Measurements from ENCODE around the gene LRRN2. TPM values are rescaled to one million over a fixed set of nuclear protein-coding genes. Genes with fewer than 3 reads are reported as not detected.

LRRN2 gene
- total RNA-seq, 1 experiment from 2014 or later, result not detected

GRCh38 chr1:204673209-204673608 lies 12.3 kb downstream of the LRRN2 start:
- intact Hi-C loops (cut with micrococcal nuclease; ENCODE audit: unreplicated experiment), result no loop called here
- DNase-seq, result no peak
- no peaks in the 10 kb centered on the region for H3K9me3 ChIP-seq
- CTCF ChIA-PET, result interaction anchor here (0.6 to 0.8 kb wide), 3 partner anchors 12 to 316 kb away, joined by 3 read pairs; no protein-coding TSS in a partner anchor
- H3K27me3 Mint-ChIP-seq (ENCODE audit: insufficient read depth, unreplicated experiment), result peaks cover 3% of the 10 kb centered on the region
- H3K4me1 ChIP-seq, result no peaks in the 10 kb centered on the region
- no peaks in the 10 kb centered on the region for H3K27me3 ChIP-seq (replicated peaks; ENCODE audit: control insufficient read depth, insufficient read depth, low read length)
- H3K27ac Mint-ChIP-seq (ENCODE audit: unreplicated experiment), result no peak overlapping the region
- H3K36me3 ChIP-seq (ENCODE audit: control insufficient read depth, insufficient read depth, low read length), result no peaks in the 10 kb centered on the region
- H3K4me3 ChIP-seq (ENCODE audit: low read depth, low read length), result no peak overlapping the region
- no peak for TF ChIP-seq CTCF (IDR thresholded peaks at IDR 0.05; ENCODE audit: insufficient read depth in 1 of 2, low read depth in 1 of 2, low read length in 1 of 2, severe bottlenecking in 1 of 2, unreplicated experiment in 1 of 2)
- H3K4me3 Mint-ChIP-seq (ENCODE audit: unreplicated experiment), result no peak overlapping the region
- no TSS peak for BruUV-seq (replicated peaks)
- no peaks in the 10 kb centered on the region for H3K36me3 Mint-ChIP-seq (ENCODE audit: insufficient read depth, unreplicated experiment)
- H3K9me3 Mint-ChIP-seq (ENCODE audit: unreplicated experiment), result no peaks in the 10 kb centered on the region
- no peaks in the 10 kb centered on the region for H3K4me1 Mint-ChIP-seq (ENCODE audit: low read depth, unreplicated experiment)
- POLR2A ChIA-PET, result no interaction called here

GRCh38 chr1:204672482-204673121 lies 12.9 kb downstream of the LRRN2 start:
- Mint-ChIP-seq H3K27me3 (ENCODE audit: insufficient read depth, unreplicated experiment) (peaks cover 3% of the 10 kb centered on the region), H3K27ac (ENCODE audit: unreplicated experiment) (no peak overlapping the region), H3K4me1 (ENCODE audit: low read depth, unreplicated experiment) (no peaks in the 10 kb centered on the region), H3K9me3 (ENCODE audit: unreplicated experiment) (no peaks in the 10 kb centered on the region), H3K36me3 (ENCODE audit: insufficient read depth, unreplicated experiment) (no peaks in the 10 kb centered on the region), H3K4me3 (ENCODE audit: unreplicated experiment) (no peak overlapping the region)
- intact Hi-C loops (cut with micrococcal nuclease; ENCODE audit: unreplicated experiment), result no loop called here
- DNase-seq, result peak in 1 of 2 experiments; percentile 6
- no peaks in the 10 kb centered on the region for H3K9me3 ChIP-seq
- no peaks in the 10 kb centered on the region for H3K27me3 ChIP-seq (replicated peaks; ENCODE audit: control insufficient read depth, insufficient read depth, low read length)
- CTCF ChIA-PET, result interaction anchor here (0.6 to 0.7 kb wide), 3 partner anchors 99 to 1110 kb away, joined by 3 to 4 read pairs (median 3); no protein-coding TSS in a partner anchor
- no TSS peak for BruUV-seq (replicated peaks)
- POLR2A ChIA-PET, result no interaction called here
- no peaks in the 10 kb centered on the region for H3K36me3 ChIP-seq (ENCODE audit: control insufficient read depth, insufficient read depth, low read length)
- no peak for TF ChIP-seq CTCF (IDR thresholded peaks at IDR 0.05; ENCODE audit: insufficient read depth in 1 of 2, low read depth in 1 of 2, low read length in 1 of 2, severe bottlenecking in 1 of 2, unreplicated experiment in 1 of 2)
- no peaks in the 10 kb centered on the region for H3K4me1 ChIP-seq
- no peak overlapping the region for H3K4me3 ChIP-seq (ENCODE audit: low read depth, low read length)

DNA sequence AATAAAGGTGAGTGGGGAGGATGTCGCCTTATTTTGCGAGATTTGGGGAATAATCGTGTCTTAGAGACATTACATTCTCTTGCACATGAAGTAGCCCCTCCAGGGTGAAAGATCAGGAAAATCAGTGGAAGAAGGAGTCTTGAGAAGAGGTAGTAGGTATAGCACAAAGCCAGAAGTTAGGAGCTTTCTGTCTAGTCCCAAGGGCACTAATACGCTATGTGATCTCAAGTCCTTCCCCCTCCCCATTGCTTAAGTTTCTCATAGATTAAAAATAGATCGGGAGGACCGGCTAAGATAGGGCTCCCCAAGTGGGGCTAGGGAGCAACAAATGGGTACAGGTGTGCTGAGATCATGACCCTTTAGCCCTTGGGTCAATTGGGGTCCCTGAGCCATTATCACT lies 13.5 kb downstream of the LRRN2 start:
- CTCF ChIA-PET, result interaction anchor here (0.6 kb wide), 1 partner anchor 1111 kb away, joined by 4 read pairs; no protein-coding TSS in a partner anchor

More for the DNA sequence above, 13.5 kb downstream of the LRRN2 start:
- H3K9me3 ChIP-seq, result no peaks in the 10 kb centered on the region
- Mint-ChIP-seq H3K27ac (ENCODE audit: unreplicated experiment) (no peak overlapping the region), H3K9me3 (ENCODE audit: unreplicated experiment) (no peaks in the 10 kb centered on the region), H3K4me1 (ENCODE audit: low read depth, unreplicated experiment) (no peaks in the 10 kb centered on the region), H3K27me3 (ENCODE audit: insufficient read depth, unreplicated experiment) (no peaks in the 10 kb centered on the region), H3K36me3 (ENCODE audit: insufficient read depth, unreplicated experiment) (no peaks in the 10 kb centered on the region), H3K4me3 (ENCODE audit: unreplicated experiment) (no peak overlapping the region)
- no TSS peak for BruUV-seq (replicated peaks)
- TF ChIP-seq CTCF (IDR thresholded peaks at IDR 0.05; ENCODE audit: insufficient read depth in 1 of 2, low read depth in 1 of 2, low read length in 1 of 2, severe bottlenecking in 1 of 2, unreplicated experiment in 1 of 2), result no peak
- H3K4me3 ChIP-seq (ENCODE audit: low read depth, low read length), result no peak overlapping the region
- POLR2A ChIA-PET, result no interaction called here
- no peaks in the 10 kb centered on the region for H3K27me3 ChIP-seq (replicated peaks; ENCODE audit: control insufficient read depth, insufficient read depth, low read length)
- H3K36me3 ChIP-seq (ENCODE audit: control insufficient read depth, insufficient read depth, low read length), result no peaks in the 10 kb centered on the region
- intact Hi-C loops (cut with micrococcal nuclease; ENCODE audit: unreplicated experiment), result no loop called here
- no peak for DNase-seq
- no peaks in the 10 kb centered on the region for H3K4me1 ChIP-seq

All from Caco-2 (cell line).